ENCODE measurements around the gene POLR2C.

DNA sequence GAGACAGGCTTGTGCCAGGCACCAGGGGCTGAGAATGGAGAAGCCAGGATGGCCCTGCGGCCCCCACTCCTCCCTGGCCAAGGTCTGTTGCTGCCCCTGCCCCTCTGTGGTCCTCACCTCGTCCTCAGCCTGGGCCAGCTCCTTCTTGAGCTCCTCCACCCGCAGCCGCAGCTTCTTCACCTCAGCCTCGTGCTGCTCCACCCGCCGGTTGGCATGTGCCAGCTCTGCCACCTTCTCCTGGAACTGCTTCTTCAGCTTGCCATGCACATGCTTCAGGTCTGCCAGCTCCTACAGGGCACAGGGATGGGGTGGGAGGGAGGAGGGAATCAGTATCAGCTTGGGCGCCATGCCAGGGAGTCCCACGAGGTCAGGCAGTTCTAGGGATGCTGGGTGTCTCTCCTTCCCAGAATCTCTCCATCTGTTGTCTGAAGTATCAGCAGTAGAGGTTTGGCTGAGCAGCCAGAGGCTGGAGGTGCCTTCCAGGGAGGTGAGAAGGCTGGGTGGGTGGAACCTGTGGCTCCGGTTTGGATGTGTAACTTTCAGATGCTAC is 53.8 kb downstream of the POLR2C start:
- no peak for TF ChIP-seq EZH2phosphoT487 (IDR thresholded peaks at IDR 0.05; ENCODE audit: insufficient read depth, low read depth)
- TF ChIP-seq EZH2 (IDR thresholded peaks at IDR 0.05; ENCODE audit: insufficient read depth, poor library complexity, severe bottlenecking): no peak

Measured in GM23248 (cell line).